ENCODE data around the gene IL19.
A peak's percentile ranks its signal among the peaks of the same experiment; 100 is the strongest.

IL19 gene

DNA sequence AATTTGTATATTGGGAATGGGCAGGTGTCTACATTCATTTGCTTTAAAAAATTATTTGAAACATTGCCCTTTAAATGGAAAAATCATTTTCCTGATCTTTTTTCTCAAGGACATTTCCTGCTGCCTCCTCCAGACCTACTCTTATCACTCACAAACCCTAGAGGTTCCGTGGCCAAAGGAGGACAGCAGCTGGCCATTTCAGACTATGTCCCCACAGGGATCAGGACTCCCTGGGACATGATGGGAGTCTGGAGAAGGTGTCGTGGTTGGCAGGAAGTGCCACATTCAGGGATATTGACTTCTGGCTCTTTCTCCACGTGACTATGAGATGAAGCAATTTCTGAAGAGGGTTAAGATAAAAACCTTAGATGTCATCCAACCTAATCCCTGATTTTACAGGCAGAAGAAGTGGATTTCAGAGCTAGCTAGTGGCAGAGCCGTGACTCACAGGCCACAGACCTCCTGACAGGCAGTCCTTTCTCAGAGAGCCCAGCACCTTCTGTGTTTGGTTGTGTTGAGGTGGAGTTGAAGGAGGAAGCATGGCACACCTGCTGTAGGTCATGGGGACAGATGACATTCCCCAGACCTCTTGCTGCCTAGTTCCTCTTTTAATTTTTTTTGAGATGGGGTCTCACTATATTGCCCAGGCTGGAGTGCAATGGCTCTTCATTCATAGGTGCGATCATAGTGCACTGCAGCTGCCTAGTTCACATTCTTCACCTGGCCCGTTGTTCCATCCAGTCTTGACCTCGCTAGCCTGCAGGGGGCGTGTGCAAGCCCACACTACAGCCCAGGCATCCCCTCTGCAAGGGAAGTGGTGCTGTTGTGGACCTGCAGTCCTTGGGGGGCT lies 27.2 kb downstream of the IL19 start:
- H3F3A ChIP-seq (ENCODE audit: insufficient read depth) = no peaks in the 10 kb centered on the region
- no peak overlapping the region for H2AFZ ChIP-seq (ENCODE audit: low read depth, low read length, severe bottlenecking)
- H3K36me3 ChIP-seq (ENCODE audit: low read length) = no peaks in the 10 kb centered on the region
- no peaks in the 10 kb centered on the region for H3K9me3 ChIP-seq (ENCODE audit: insufficient read depth, low read length)
- no peaks in the 10 kb centered on the region for H3K27me3 ChIP-seq (ENCODE audit: low read length)
- no peak overlapping the region for H3K4me2 ChIP-seq (ENCODE audit: low read depth, low read length, poor library complexity, severe bottlenecking)
- H3K27ac ChIP-seq (ENCODE audit: low read depth, low read length) = no peak overlapping the region
- H3K9ac ChIP-seq (ENCODE audit: low read length) = no peak overlapping the region
- no peaks in the 10 kb centered on the region for H3K9me2 ChIP-seq (replicated peaks; ENCODE audit: insufficient read depth, low read length)
- H3K4me3 ChIP-seq (ENCODE audit: insufficient read depth, low read length, poor library complexity, severe bottlenecking) = no peak overlapping the region
- no peak for TF ChIP-seq EZH2phosphoT487 (conservative IDR thresholded peaks at IDR 0.05; ENCODE audit: low read length)
- TF ChIP-seq, protein P1, sequence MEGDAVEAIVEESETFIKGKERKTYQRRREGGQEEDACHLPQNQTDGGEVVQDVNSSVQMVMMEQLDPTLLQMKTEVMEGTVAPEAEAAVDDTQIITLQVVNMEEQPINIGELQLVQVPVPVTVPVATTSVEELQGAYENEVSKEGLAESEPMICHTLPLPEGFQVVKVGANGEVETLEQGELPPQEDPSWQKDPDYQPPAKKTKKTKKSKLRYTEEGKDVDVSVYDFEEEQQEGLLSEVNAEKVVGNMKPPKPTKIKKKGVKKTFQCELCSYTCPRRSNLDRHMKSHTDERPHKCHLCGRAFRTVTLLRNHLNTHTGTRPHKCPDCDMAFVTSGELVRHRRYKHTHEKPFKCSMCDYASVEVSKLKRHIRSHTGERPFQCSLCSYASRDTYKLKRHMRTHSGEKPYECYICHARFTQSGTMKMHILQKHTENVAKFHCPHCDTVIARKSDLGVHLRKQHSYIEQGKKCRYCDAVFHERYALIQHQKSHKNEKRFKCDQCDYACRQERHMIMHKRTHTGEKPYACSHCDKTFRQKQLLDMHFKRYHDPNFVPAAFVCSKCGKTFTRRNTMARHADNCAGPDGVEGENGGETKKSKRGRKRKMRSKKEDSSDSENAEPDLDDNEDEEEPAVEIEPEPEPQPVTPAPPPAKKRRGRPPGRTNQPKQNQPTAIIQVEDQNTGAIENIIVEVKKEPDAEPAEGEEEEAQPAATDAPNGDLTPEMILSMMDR (IDR thresholded peaks at IDR 0.05; ENCODE audit: insufficient read depth, low read length, poor library complexity, severe bottlenecking) = peak; percentile 85
- no peaks in the 10 kb centered on the region for H4K20me1 ChIP-seq (ENCODE audit: low read depth, low read length)
- H3K79me2 ChIP-seq (ENCODE audit: insufficient read depth, low read length) = no peaks in the 10 kb centered on the region

DNA sequence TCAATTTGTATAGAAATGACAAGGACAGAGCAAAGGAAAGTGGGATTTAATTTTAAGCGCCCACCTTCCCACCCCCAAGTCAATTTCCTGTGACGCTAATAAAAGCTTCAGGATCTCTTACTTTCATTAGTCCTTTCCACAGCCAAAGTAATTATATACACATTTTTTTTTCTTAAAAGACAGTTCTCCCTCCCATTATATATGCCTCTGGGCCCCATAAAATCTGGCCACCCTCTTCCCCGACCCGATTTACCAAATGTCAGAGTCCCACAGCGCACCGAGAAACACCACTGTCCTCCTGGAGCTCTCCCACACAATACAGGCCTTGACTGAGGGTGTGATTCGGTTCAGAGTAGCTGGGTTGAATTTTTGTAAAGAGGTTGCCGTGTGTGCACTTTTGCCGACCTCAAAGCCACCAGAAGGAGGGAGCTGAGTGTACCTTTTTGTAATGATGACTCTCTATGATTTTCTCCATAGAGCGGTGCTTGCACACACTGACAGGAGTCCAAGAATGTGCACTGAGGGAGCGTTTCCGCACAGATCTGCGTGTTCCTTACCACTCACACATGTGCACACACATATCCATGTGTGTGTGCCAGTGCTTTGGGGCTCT lies 27.9 kb downstream of the IL19 start:
- Histone ChIP-seq H4K20me1 (ENCODE audit: low read depth, low read length) (no peaks in the 10 kb centered on the region), H3K27me3 (ENCODE audit: low read length) (no peaks in the 10 kb centered on the region), H3K4me3 (ENCODE audit: insufficient read depth, low read length, poor library complexity, severe bottlenecking) (no peak overlapping the region), H3K4me2 (ENCODE audit: low read depth, low read length, poor library complexity, severe bottlenecking) (no peak overlapping the region), H3K79me2 (ENCODE audit: insufficient read depth, low read length) (no peaks in the 10 kb centered on the region), H3K9me3 (ENCODE audit: insufficient read depth, low read length) (no peaks in the 10 kb centered on the region), H3K36me3 (ENCODE audit: low read length) (no peaks in the 10 kb centered on the region), H3K27ac (ENCODE audit: low read depth, low read length) (no peak overlapping the region), H3K9me2 (replicated peaks; ENCODE audit: insufficient read depth, low read length) (no peaks in the 10 kb centered on the region), H3K9ac (ENCODE audit: low read length) (no peak overlapping the region), H2AFZ (ENCODE audit: low read depth, low read length, severe bottlenecking) (no peak overlapping the region), H3F3A (ENCODE audit: insufficient read depth) (no peaks in the 10 kb centered on the region)
- TF ChIP-seq, protein P1 (IDR thresholded peaks at IDR 0.05; ENCODE audit: insufficient read depth, low read length, poor library complexity, severe bottlenecking) = no peak
- TF ChIP-seq EZH2phosphoT487 (conservative IDR thresholded peaks at IDR 0.05; ENCODE audit: low read length) = no peak

DNA sequence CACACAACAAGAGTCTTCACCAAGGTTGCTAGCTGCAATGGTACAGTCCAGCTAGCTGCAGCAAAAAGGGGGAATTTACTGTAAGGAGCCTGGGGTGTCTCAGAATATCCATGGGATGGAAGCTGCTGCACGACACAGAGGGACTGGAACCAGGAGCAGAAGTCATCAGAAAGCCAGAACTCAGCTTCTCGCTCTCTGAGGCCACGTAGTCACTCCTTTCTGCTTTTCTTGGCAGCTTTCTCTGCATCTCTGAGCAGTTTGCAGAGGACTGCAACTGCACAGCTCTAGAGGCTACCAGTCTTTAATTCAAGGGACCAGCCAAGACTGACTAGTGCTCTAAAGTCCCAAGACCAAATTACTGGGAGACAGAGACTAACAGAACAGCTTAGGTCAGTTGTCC lies 28.7 kb downstream of the IL19 start:
- Histone ChIP-seq H3K9ac (ENCODE audit: low read length) (no peak overlapping the region), H3K27ac (ENCODE audit: low read depth, low read length) (no peak overlapping the region), H3F3A (ENCODE audit: insufficient read depth) (no peaks in the 10 kb centered on the region), H3K79me2 (ENCODE audit: insufficient read depth, low read length) (no peaks in the 10 kb centered on the region), H3K9me2 (replicated peaks; ENCODE audit: insufficient read depth, low read length) (no peaks in the 10 kb centered on the region), H3K36me3 (ENCODE audit: low read length) (no peaks in the 10 kb centered on the region), H2AFZ (ENCODE audit: low read depth, low read length, severe bottlenecking) (no peak overlapping the region), H4K20me1 (ENCODE audit: low read depth, low read length) (no peaks in the 10 kb centered on the region), H3K4me2 (ENCODE audit: low read depth, low read length, poor library complexity, severe bottlenecking) (no peak overlapping the region), H3K9me3 (ENCODE audit: insufficient read depth, low read length) (no peaks in the 10 kb centered on the region), H3K4me3 (ENCODE audit: insufficient read depth, low read length, poor library complexity, severe bottlenecking) (no peak overlapping the region), H3K27me3 (ENCODE audit: low read length) (no peaks in the 10 kb centered on the region)
- TF ChIP-seq, protein P1 (IDR thresholded peaks at IDR 0.05; ENCODE audit: insufficient read depth, low read length, poor library complexity, severe bottlenecking) = no peak
- TF ChIP-seq EZH2phosphoT487 (conservative IDR thresholded peaks at IDR 0.05; ENCODE audit: low read length) = no peak
